H1 (cell line): Measurements from ENCODE around the gene PARD3. TPM values are rescaled to one million over a fixed set of nuclear protein-coding genes. Genes with fewer than 3 reads are reported as not detected.

ENCODE experiments used
- CTCF ChIA-PET: fragments of 300-600 bp; sonication (Branson Sonifier 250); formaldehyde crosslinking; loops from one replicate; lab custom pipeline; 2021; ENCODE audit not compliant: partially characterized antibody; lab: Charles Lee
- POLR2A ChIA-PET: fragments of 300-600 bp; sonication (Branson Sonifier 250); formaldehyde crosslinking; loops from one replicate; lab custom pipeline; 2021; ENCODE audit warnings: inconsistent platforms; ENCODE audit not compliant: partially characterized antibody; lab: Charles Lee
- DNase-seq, 2 experiments: peaks; one replicate each; pipeline versions ENCODE4 v3.0.0 to v3.0.0-alpha.2; 2010 to 2022; ENCODE audit warnings: low spot score in 2 of 2, low read depth in 1 of 2, mixed read lengths in 1 of 2
- FAIRE-seq: peaks from 2 replicates; lab custom pipeline; 2011; peaks lifted over from hg19 to GRCh38; lab: Jason Lieb, UNC
- H2AFZ ChIP-seq: 2 replicates; pipeline ENCODE4 v1.8.1; 2012; ENCODE audit warnings: low read length, inconsistent platforms
- H2AK5ac ChIP-seq: 2 replicates; pipeline ENCODE4 v1.6.1; 2013; ENCODE audit warnings: low read depth, low read length
- H2BK120ac ChIP-seq: replicated peaks from 2 replicates; pipeline ENCODE3; 2013; ENCODE audit warnings: low read depth, low read length, inconsistent platforms
- H2BK12ac ChIP-seq: 2 replicates; pipeline ENCODE4 v1.6.1; 2013; ENCODE audit warnings: low read depth, low read length
- H2BK15ac ChIP-seq: 2 replicates; pipeline ENCODE4 v1.6.1; 2013; ENCODE audit warnings: low read length
- H2BK20ac ChIP-seq: 2 replicates; pipeline ENCODE4 v1.6.1; 2013; ENCODE audit warnings: low read length
- H2BK5ac ChIP-seq: 2 replicates; pipeline ENCODE4 v1.6.1; 2013; ENCODE audit warnings: low read depth, low read length
- H3K14ac ChIP-seq: 2 replicates; pipeline ENCODE4 v1.6.1; 2013; ENCODE audit warnings: inconsistent platforms; ENCODE audit not compliant: insufficient read length
- H3K18ac ChIP-seq: 2 replicates; pipeline ENCODE4 v1.6.1; 2013; ENCODE audit warnings: low read length; ENCODE audit errors: extremely low read depth
- H3K23ac ChIP-seq: 2 replicates; pipeline ENCODE4 v1.6.1; 2013; ENCODE audit warnings: inconsistent platforms; ENCODE audit not compliant: insufficient read length
- H3K23me2 ChIP-seq: 2 replicates; pipeline ENCODE4 v1.6.1; 2013; ENCODE audit warnings: low read depth, low read length
- H3K27ac ChIP-seq: 2 replicates; pipeline ENCODE4 v1.6.1; 2011; ENCODE audit warnings: low read depth, low read length, inconsistent platforms
- H3K27me3 ChIP-seq, 4 experiments: replicated peaks in 1 of 4; 1 replicate in 1 of 4; 2 replicates in 3 of 4; pipeline versions ENCODE4 v1.6.1 to v1.8.1; 2011 to 2013; ENCODE audit warnings: low read length in 3 of 4, mild to moderate bottlenecking in 3 of 4, inconsistent platforms in 2 of 4, mixed read lengths in 2 of 4, moderate library complexity in 1 of 4; ENCODE audit not compliant: control insufficient read depth in 3 of 4, insufficient read depth in 3 of 4; ENCODE audit errors: extremely low read depth in 1 of 4
- H3K36me3 ChIP-seq, 4 experiments: 2 replicates each; pipeline versions ENCODE4 v1.6.1 to v1.8.1; 2011 to 2013; ENCODE audit warnings: mild to moderate bottlenecking in 4 of 4, low read length in 3 of 4, moderate library complexity in 2 of 4, control low read depth in 1 of 4, inconsistent platforms in 1 of 4; ENCODE audit not compliant: insufficient read depth in 4 of 4, control insufficient read depth in 2 of 4
- H3K4ac ChIP-seq: replicated peaks from 2 replicates; pipeline ENCODE3; 2013; ENCODE audit warnings: low read length, low read depth, mixed read lengths, inconsistent platforms; ENCODE audit not compliant: insufficient read length
- H3K4me1 ChIP-seq, 4 experiments: replicated peaks in 1 of 4; 1 replicate in 1 of 4; 2 replicates in 3 of 4; pipeline versions ENCODE4 v1.6.1 to v1.8.1; 2011 to 2013; ENCODE audit warnings: low read length in 3 of 4, inconsistent platforms in 2 of 4, mixed read lengths in 1 of 4; ENCODE audit not compliant: insufficient read depth in 4 of 4, control insufficient read depth in 3 of 4
- H3K4me2 ChIP-seq, 2 experiments: 2 replicates each; pipeline versions ENCODE4 v1.6.1 to v1.8.1; 2011 to 2013; ENCODE audit warnings: low read depth in 2 of 2, low read length in 2 of 2, control low read depth in 1 of 2, inconsistent platforms in 1 of 2, mild to moderate bottlenecking in 1 of 2; ENCODE audit not compliant: insufficient read depth in 1 of 2
- H3K4me3 ChIP-seq, 4 experiments: fragments of 200-600, 300-600 bp in 1 of 4; sonication (generic), shearing (Covaris generic), sonication (Bioruptor Twin) in 1 of 4; 2 replicates each; pipeline versions ENCODE4 v1.5.1 to v1.8.1; 2011 to 2016; ENCODE audit warnings: low read length in 4 of 4, low read depth in 3 of 4, control low read depth in 2 of 4, inconsistent platforms in 2 of 4, mild to moderate bottlenecking in 2 of 4, mixed read lengths in 1 of 4, moderate library complexity in 1 of 4; ENCODE audit not compliant: insufficient read depth in 2 of 4; ENCODE audit errors: extremely low read depth in 1 of 4
- H3K56ac ChIP-seq: replicated peaks from 2 replicates; pipeline ENCODE3; 2013; ENCODE audit warnings: low read depth, mild to moderate bottlenecking, mixed read lengths, low read length, inconsistent platforms; ENCODE audit not compliant: insufficient read length
- H3K79me1 ChIP-seq: 2 replicates; pipeline ENCODE4 v1.6.1; 2013; ENCODE audit warnings: low read depth, low read length, control low read depth
- H3K79me2 ChIP-seq, 2 experiments: 2 replicates each; pipeline versions ENCODE4 v1.6.1 to v1.8.1; 2012 to 2013; ENCODE audit warnings: low read length in 2 of 2, mild to moderate bottlenecking in 2 of 2, inconsistent platforms in 1 of 2; ENCODE audit not compliant: insufficient read depth in 2 of 2, control insufficient read depth in 1 of 2
- H3K9ac ChIP-seq, 4 experiments: replicated peaks in 1 of 4; 1 replicate in 1 of 4; 2 replicates in 3 of 4; pipeline versions ENCODE4 v1.6.1 to v1.8.1; 2011 to 2013; ENCODE audit warnings: low read depth in 3 of 4, low read length in 3 of 4, control low read depth in 2 of 4, mild to moderate bottlenecking in 2 of 4, moderate library complexity in 2 of 4, inconsistent platforms in 1 of 4; ENCODE audit errors: extremely low read depth in 1 of 4
- H3K9me3 ChIP-seq, 2 experiments: 2 replicates each; pipeline versions ENCODE4 v1.6.1 to v1.8.1; 2012 to 2013; ENCODE audit warnings: mild to moderate bottlenecking in 2 of 2, moderate library complexity in 2 of 2, control low read depth in 1 of 2, inconsistent platforms in 1 of 2, low read depth in 1 of 2, low read length in 1 of 2, mixed read lengths in 1 of 2; ENCODE audit not compliant: insufficient read depth in 2 of 2
- H4K20me1 ChIP-seq, 2 experiments: replicated peaks in 1 of 2; 2 replicates each; pipeline versions ENCODE3 to v1.8.1; 2011 to 2013; ENCODE audit warnings: inconsistent platforms in 2 of 2, low read length in 2 of 2, mild to moderate bottlenecking in 1 of 2; ENCODE audit not compliant: insufficient read depth in 2 of 2, control insufficient read depth in 1 of 2
- H4K5ac ChIP-seq: 2 replicates; pipeline ENCODE4 v1.6.1; 2013; ENCODE audit warnings: low read length, low read depth, mixed read lengths, inconsistent platforms; ENCODE audit not compliant: insufficient read length
- H4K8ac ChIP-seq: 2 replicates; pipeline ENCODE4 v1.8.0; 2013; ENCODE audit warnings: mild to moderate bottlenecking, moderate library complexity, low read length, inconsistent platforms; ENCODE audit not compliant: insufficient read depth; ENCODE audit errors: extremely low read depth
- H4K91ac ChIP-seq: replicated peaks from 2 replicates; pipeline ENCODE3; 2013; ENCODE audit warnings: low read length, mixed read lengths, inconsistent platforms; ENCODE audit not compliant: insufficient read length
- CBX8 ChIP-seq: fragments of 300-800, 300-1000 bp; sonication (generic); IDR thresholded peaks from 2 replicates; pipeline ENCODE4 v1.7.1; 2016; ENCODE audit warnings: low read depth, low read length, borderline replicate concordance
- CHD1 ChIP-seq: IDR thresholded peaks from 2 replicates; pipeline ENCODE4 v1.6.1; 2012; ENCODE audit warnings: low read depth, low read length, improper control_type of control experiment
- CHD2 ChIP-seq: IDR thresholded peaks from 2 replicates; pipeline ENCODE4 v1.6.1; 2012; ENCODE audit warnings: low read length, improper control_type of control experiment
- CTBP2 ChIP-seq: IDR thresholded peaks from 2 replicates; pipeline ENCODE4 v1.7.0; 2011; ENCODE audit warnings: borderline replicate concordance, mild to moderate bottlenecking, moderate library complexity, mixed read lengths, low read length; ENCODE audit not compliant: insufficient read depth, insufficient read length
- E2F6 ChIP-seq: IDR thresholded peaks from 2 replicates; pipeline ENCODE4 v1.6.1; 2012; ENCODE audit warnings: inconsistent platforms
- EZH2 ChIP-seq: fragments of 200-600 bp; sonication (generic); IDR thresholded peaks from 2 replicates; pipeline ENCODE4 v1.7.1; 2012; ENCODE audit warnings: low read depth, mild to moderate bottlenecking, moderate library complexity, low read length, inconsistent platforms; ENCODE audit not compliant: severe bottlenecking
- MAFK ChIP-seq: IDR thresholded peaks from 2 replicates; pipeline ENCODE4 v1.6.1; 2012; ENCODE audit warnings: low read depth, mild to moderate bottlenecking, improper control_type of control experiment, low read length
- RNF2 ChIP-seq: fragments of 200-900, 300-1000 bp; sonication (generic); IDR thresholded peaks from 2 replicates; pipeline ENCODE4 v1.7.1; 2016; ENCODE audit warnings: borderline replicate concordance, low read depth, mild to moderate bottlenecking, antibody characterized with exemption, low read length; ENCODE audit not compliant: poor library complexity, severe bottlenecking; ENCODE audit errors: missing control alignments
- RXRA ChIP-seq: IDR thresholded peaks from 2 replicates; pipeline ENCODE4 v1.6.1; 2011; ENCODE audit warnings: low read depth, mild to moderate bottlenecking, low read length, moderate library complexity; ENCODE audit not compliant: insufficient read depth
- SIRT6 ChIP-seq: IDR thresholded peaks from one replicate; pipeline ENCODE4 v1.7.1; 2012; ENCODE audit warnings: low read length, inconsistent platforms
- SP2 ChIP-seq: IDR thresholded peaks from 2 replicates; pipeline ENCODE4 v1.6.1; 2012; ENCODE audit warnings: mild to moderate bottlenecking, low read length, inconsistent platforms
- TAF1 ChIP-seq: IDR thresholded peaks from 2 replicates; pipeline ENCODE4 v1.6.1; 2011; ENCODE audit warnings: mild to moderate bottlenecking, low read depth, low read length
- WGBS, 2 experiments: shearing (Covaris generic) in 1 of 2; methylation state at CpG; one replicate each; pipeline versions ENCODE4 v1.1.6 to v1.1.7; 2013 to 2015; ENCODE audit warnings: low lambda C conversion rate in 2 of 2, mixed read lengths in 2 of 2, inconsistent platforms in 1 of 2, low coverage in 1 of 2, missing lambda C conversion rate in 1 of 2; ENCODE audit not compliant: insufficient replicate concordance in 2 of 2, insufficient coverage in 1 of 2, insufficient read length in 1 of 2; ENCODE audit errors: extremely low coverage in 1 of 2, missing lambda C conversion rate in 1 of 2; 5-methylcytosine and 5-hydroxymethylcytosine counted together
- polyA plus RNA-seq, 7 experiments: library from polyadenylated mRNA; depleted of rRNA in 3 of 7; stranded (reverse) in 5 of 7; unstranded in 2 of 7; fragments of >200 nt in 5 of 7; fragments of 200-250 nt in 2 of 7; gene quantifications; 1 replicate in 5 of 7; 2 replicates in 1 of 7; 4 replicates in 1 of 7; pipeline versions ENCODE4 v1.2.1 to v1.2.3, GENCODE V29; 2011 to 2013; ENCODE audit warnings: missing spikeins in 2 of 7, mixed read lengths in 2 of 7
- total RNA-seq: library from RNA; stranded (reverse); fragmentation: NEBNext Ultra II Directional; extraction: Animal tissue kit (Norgen Biotek cat#: 25700); gene quantifications from 2 replicates; pipeline ENCODE4 v1.2.1, GENCODE V29; 2021

The PARD3 gene
- total and polyA plus RNA-seq, 2 of the 8 experiments (the other 6 are each of a cell fraction or from before 2014, with no cell fraction given): 19.7 to 49.1 TPM

GRCh38 chr10:34195364-34196057 lies 619.6 kb downstream of the PARD3 start:
- Histone ChIP-seq H2BK5ac (no peak overlapping the region), H2AFZ (no peak overlapping the region), H3K4me1 (peaks cover 0 to 7% (median 3%) of the 10 kb centered on the region in 4 experiments; a peak in 2 of 7 replicates), H3K23ac (no peak overlapping the region), H2BK120ac (no peak overlapping the region), H3K4me2 (no peak overlapping the region), H3K9ac (no peak overlapping the region), H4K20me1 (no peaks in the 10 kb centered on the region), H4K91ac (no peak overlapping the region), H3K14ac (no peak overlapping the region), H4K8ac (no peak overlapping the region), H3K79me1 (no peaks in the 10 kb centered on the region), H3K9me3 (no peaks in the 10 kb centered on the region), H3K79me2 (no peaks in the 10 kb centered on the region), H3K4me3 (no peak overlapping the region), H3K23me2 (no peaks in the 10 kb centered on the region), H2BK20ac (no peak overlapping the region), H3K36me3 (no peaks in the 10 kb centered on the region), H3K4ac (no peak overlapping the region), H3K56ac (no peak overlapping the region), H4K5ac (no peak overlapping the region), H3K27ac (no peak overlapping the region), H3K27me3 (no peaks in the 10 kb centered on the region), H2AK5ac (no peak overlapping the region), H2BK12ac (no peak overlapping the region), H2BK15ac (no peak overlapping the region), H3K18ac (no peak overlapping the region)
- WGBS, 2 experiments: 92% methylated on average over 8 of the region's 8 CpGs; no CpG with 5 or more reads in 1 of the 2 experiments
- POLR2A ChIA-PET: interaction anchor here (2.2 kb wide), 1 partner anchor 9 kb away, joined by 11 read pairs; no protein-coding TSS in a partner anchor
- CTCF ChIA-PET: interaction anchor here (0.6 to 2.5 kb wide), 3 partner anchors 11 to 306 kb away, joined by 3 to 6 read pairs (median 3); no protein-coding TSS in a partner anchor
- FAIRE-seq (no peak), DNase-seq (no peak)
- TF ChIP-seq CTBP2 (no peak), EZH2 (no peak), E2F6 (no peak), RNF2 (no peak), SIRT6 (no peak), CBX8 (no peak), CHD1 (no peak), CHD2 (no peak), MAFK (no peak), SP2 (no peak), RXRA (no peak), TAF1 (no peak)
